ENCODE results near the gene CFAP221. TPM values are rescaled to one million over a fixed set of nuclear protein-coding genes. Genes with fewer than 3 reads are reported as not detected.

CFAP221 gene
- total and polyA plus RNA-seq, 2 experiments from 2014 or later, result 0.42 to 0.65 TPM

DNA sequence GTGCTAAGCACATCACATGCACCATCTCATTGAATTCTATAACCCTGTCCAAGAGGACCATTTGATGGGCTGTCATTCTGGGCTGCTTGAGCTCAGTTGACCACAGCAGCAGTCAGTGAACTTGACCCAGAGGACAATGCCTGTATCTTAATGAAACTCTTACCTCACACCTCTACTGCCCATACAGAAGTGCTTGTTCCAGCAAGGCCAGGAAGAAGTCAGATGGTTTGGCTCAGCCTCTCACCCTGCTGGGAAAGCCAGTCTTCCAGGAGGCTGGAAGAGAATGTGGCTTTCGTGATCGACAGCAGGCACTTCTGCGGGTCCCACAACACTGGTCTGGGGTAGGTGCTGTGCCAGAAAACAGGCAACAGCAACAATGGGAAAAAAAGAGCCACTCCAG lies 47.3 kb downstream of the CFAP221 start:
- no peak overlapping the region for H3K4me2 ChIP-seq
- H3K27ac ChIP-seq (ENCODE audit: low read depth), result no peak overlapping the region
- H3K9me2 ChIP-seq (ENCODE audit: insufficient read depth), result no peaks in the 10 kb centered on the region
- no peaks in the 10 kb centered on the region for H3K36me3 ChIP-seq (ENCODE audit: insufficient read depth)
- no peaks in the 10 kb centered on the region for H3K9me3 Mint-ChIP-seq
- H3K27ac Mint-ChIP-seq, result no peak overlapping the region
- no peaks in the 10 kb centered on the region for H3K79me2 ChIP-seq (replicated peaks; ENCODE audit: insufficient read depth)
- no peak overlapping the region for H2AFZ ChIP-seq
- no peak for TF ChIP-seq ZNF114 (CRISPR knock-in tag; IDR thresholded peaks at IDR 0.05)
- no peaks in the 10 kb centered on the region for H3K4me1 ChIP-seq (ENCODE audit: insufficient read depth)
- H3K4me3 Mint-ChIP-seq, result no peak overlapping the region
- no peak overlapping the region for H3K4me3 ChIP-seq
- no peaks in the 10 kb centered on the region for H3K27me3 ChIP-seq (ENCODE audit: insufficient read depth)
- no peak for ATAC-seq
- H4K20me1 ChIP-seq (replicated peaks; ENCODE audit: insufficient read depth), result no peaks in the 10 kb centered on the region
- no peak for DNase-seq (ENCODE audit: low spot score)
- H3F3A ChIP-seq (replicated peaks; ENCODE audit: low read depth), result no peaks in the 10 kb centered on the region
- H3K36me3 Mint-ChIP-seq (ENCODE audit: low read depth), result no peaks in the 10 kb centered on the region
- peaks cover 2% of the 10 kb centered on the region; the same call in 1 of the 3 replicates for H3K4me1 Mint-ChIP-seq
- peaks cover 2% of the 10 kb centered on the region for H3K27me3 Mint-ChIP-seq (ENCODE audit: insufficient read depth, low read depth, poor library complexity)

DNA sequence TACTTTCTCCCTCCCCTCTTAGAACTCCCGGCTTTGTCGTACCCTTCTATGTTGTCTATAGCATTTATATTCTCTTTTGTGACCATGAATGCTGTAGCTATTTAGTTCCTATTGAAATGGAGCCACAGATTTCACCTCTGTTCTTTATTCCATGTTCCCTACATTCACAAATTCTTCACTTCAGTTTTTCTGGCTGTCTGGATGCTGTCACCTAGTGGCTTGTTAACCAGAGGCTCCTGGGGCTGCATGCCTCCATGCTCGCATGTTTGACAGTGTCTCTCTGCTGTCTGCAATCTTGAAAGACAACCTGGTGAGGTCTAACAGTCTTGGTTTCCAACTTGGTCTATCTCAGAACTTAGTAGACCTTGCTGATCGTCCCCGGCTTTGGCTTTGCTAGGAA lies 48.2 kb downstream of the CFAP221 start:
- no peak overlapping the region for H3K4me2 ChIP-seq
- no peak overlapping the region for H3K4me3 ChIP-seq
- no peak for TF ChIP-seq STAT1 (IDR thresholded peaks at IDR 0.05; ENCODE audit: unreplicated experiment)
- TF ChIP-seq, protein P1, sequence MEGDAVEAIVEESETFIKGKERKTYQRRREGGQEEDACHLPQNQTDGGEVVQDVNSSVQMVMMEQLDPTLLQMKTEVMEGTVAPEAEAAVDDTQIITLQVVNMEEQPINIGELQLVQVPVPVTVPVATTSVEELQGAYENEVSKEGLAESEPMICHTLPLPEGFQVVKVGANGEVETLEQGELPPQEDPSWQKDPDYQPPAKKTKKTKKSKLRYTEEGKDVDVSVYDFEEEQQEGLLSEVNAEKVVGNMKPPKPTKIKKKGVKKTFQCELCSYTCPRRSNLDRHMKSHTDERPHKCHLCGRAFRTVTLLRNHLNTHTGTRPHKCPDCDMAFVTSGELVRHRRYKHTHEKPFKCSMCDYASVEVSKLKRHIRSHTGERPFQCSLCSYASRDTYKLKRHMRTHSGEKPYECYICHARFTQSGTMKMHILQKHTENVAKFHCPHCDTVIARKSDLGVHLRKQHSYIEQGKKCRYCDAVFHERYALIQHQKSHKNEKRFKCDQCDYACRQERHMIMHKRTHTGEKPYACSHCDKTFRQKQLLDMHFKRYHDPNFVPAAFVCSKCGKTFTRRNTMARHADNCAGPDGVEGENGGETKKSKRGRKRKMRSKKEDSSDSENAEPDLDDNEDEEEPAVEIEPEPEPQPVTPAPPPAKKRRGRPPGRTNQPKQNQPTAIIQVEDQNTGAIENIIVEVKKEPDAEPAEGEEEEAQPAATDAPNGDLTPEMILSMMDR (conservative IDR thresholded peaks at IDR 0.05; ENCODE audit: low read depth in 2 of 2), result peak in 1 of 2 experiments; percentile 32; a peak in 2 of 4 replicates
- no peak overlapping the region for H3K4me3 Mint-ChIP-seq
- H3K27me3 ChIP-seq (ENCODE audit: insufficient read depth), result no peaks in the 10 kb centered on the region
- no peak overlapping the region for H2AFZ ChIP-seq
- H3K4me1 ChIP-seq (ENCODE audit: insufficient read depth), result no peaks in the 10 kb centered on the region
- H3F3A ChIP-seq (replicated peaks; ENCODE audit: low read depth), result no peaks in the 10 kb centered on the region
- no peak overlapping the region for H3K27ac ChIP-seq (ENCODE audit: low read depth)
- ATAC-seq, result no peak
- H3K9me3 Mint-ChIP-seq, result no peaks in the 10 kb centered on the region
- H3K27me3 Mint-ChIP-seq (ENCODE audit: insufficient read depth, low read depth, poor library complexity), result peaks cover 2% of the 10 kb centered on the region
- DNase-seq (ENCODE audit: low spot score), result no peak
- no peaks in the 10 kb centered on the region for H3K9me2 ChIP-seq (ENCODE audit: insufficient read depth)
- H4K20me1 ChIP-seq (replicated peaks; ENCODE audit: insufficient read depth), result no peaks in the 10 kb centered on the region
- H3K27ac Mint-ChIP-seq, result no peak overlapping the region
- H3K36me3 Mint-ChIP-seq (ENCODE audit: low read depth), result no peaks in the 10 kb centered on the region
- H3K36me3 ChIP-seq (ENCODE audit: insufficient read depth), result no peaks in the 10 kb centered on the region
- peaks cover 2% of the 10 kb centered on the region; the same call in 1 of the 3 replicates for H3K4me1 Mint-ChIP-seq
- H3K79me2 ChIP-seq (replicated peaks; ENCODE audit: insufficient read depth), result no peaks in the 10 kb centered on the region

DNA sequence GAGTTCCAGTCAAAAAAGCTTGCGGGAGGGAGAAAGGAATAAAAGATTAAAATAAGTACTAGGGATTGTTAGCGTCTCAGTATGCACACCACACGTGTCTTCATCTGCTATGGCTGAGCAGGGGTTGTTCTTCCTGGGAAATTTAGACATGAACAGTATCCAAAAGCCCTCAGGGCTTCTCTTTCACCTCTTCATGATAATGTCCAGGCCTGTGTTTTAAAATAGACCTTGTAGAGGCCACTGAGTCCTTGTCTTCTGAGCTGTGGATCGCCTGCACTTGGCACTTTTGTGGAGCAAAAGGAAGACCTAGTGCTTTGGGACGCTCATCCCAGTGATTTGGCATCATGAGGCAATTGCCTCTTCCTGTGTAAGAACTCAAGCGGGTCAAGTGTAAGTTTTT lies 52.4 kb downstream of the CFAP221 start:
- Histone ChIP-seq H3K27ac (ENCODE audit: low read depth) (no peak overlapping the region), H3F3A (replicated peaks; ENCODE audit: low read depth) (no peaks in the 10 kb centered on the region), H3K9me2 (ENCODE audit: insufficient read depth) (no peaks in the 10 kb centered on the region), H2AFZ (no peak overlapping the region), H3K4me2 (no peak overlapping the region), H3K36me3 (ENCODE audit: insufficient read depth) (no peaks in the 10 kb centered on the region), H3K27me3 (ENCODE audit: insufficient read depth) (no peaks in the 10 kb centered on the region), H3K4me3 (no peak overlapping the region), H4K20me1 (replicated peaks; ENCODE audit: insufficient read depth) (no peaks in the 10 kb centered on the region; the same call in 1 of the 2 replicates), H3K4me1 (ENCODE audit: insufficient read depth) (peaks cover 8% of the 10 kb centered on the region), H3K79me2 (replicated peaks; ENCODE audit: insufficient read depth) (no peaks in the 10 kb centered on the region)
- Mint-ChIP-seq H3K27me3 (ENCODE audit: insufficient read depth, low read depth, poor library complexity) (peaks cover 2% of the 10 kb centered on the region), H3K9me3 (no peaks in the 10 kb centered on the region), H3K27ac (no peak overlapping the region), H3K4me3 (no peak overlapping the region), H3K36me3 (ENCODE audit: low read depth) (no peaks in the 10 kb centered on the region), H3K4me1 (peaks cover 9% of the 10 kb centered on the region)
- no peak for DNase-seq (ENCODE audit: low spot score)
- ATAC-seq, result no peak
- TF ChIP-seq, protein P2, sequence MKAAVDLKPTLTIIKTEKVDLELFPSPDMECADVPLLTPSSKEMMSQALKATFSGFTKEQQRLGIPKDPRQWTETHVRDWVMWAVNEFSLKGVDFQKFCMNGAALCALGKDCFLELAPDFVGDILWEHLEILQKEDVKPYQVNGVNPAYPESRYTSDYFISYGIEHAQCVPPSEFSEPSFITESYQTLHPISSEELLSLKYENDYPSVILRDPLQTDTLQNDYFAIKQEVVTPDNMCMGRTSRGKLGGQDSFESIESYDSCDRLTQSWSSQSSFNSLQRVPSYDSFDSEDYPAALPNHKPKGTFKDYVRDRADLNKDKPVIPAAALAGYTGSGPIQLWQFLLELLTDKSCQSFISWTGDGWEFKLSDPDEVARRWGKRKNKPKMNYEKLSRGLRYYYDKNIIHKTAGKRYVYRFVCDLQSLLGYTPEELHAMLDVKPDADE (IDR thresholded peaks at IDR 0.05), result no peak
- TF ChIP-seq CREB1 (CRISPR knock-in tag; IDR thresholded peaks at IDR 0.05; ENCODE audit: low read depth), result no peak
- TF ChIP-seq, protein P3, sequence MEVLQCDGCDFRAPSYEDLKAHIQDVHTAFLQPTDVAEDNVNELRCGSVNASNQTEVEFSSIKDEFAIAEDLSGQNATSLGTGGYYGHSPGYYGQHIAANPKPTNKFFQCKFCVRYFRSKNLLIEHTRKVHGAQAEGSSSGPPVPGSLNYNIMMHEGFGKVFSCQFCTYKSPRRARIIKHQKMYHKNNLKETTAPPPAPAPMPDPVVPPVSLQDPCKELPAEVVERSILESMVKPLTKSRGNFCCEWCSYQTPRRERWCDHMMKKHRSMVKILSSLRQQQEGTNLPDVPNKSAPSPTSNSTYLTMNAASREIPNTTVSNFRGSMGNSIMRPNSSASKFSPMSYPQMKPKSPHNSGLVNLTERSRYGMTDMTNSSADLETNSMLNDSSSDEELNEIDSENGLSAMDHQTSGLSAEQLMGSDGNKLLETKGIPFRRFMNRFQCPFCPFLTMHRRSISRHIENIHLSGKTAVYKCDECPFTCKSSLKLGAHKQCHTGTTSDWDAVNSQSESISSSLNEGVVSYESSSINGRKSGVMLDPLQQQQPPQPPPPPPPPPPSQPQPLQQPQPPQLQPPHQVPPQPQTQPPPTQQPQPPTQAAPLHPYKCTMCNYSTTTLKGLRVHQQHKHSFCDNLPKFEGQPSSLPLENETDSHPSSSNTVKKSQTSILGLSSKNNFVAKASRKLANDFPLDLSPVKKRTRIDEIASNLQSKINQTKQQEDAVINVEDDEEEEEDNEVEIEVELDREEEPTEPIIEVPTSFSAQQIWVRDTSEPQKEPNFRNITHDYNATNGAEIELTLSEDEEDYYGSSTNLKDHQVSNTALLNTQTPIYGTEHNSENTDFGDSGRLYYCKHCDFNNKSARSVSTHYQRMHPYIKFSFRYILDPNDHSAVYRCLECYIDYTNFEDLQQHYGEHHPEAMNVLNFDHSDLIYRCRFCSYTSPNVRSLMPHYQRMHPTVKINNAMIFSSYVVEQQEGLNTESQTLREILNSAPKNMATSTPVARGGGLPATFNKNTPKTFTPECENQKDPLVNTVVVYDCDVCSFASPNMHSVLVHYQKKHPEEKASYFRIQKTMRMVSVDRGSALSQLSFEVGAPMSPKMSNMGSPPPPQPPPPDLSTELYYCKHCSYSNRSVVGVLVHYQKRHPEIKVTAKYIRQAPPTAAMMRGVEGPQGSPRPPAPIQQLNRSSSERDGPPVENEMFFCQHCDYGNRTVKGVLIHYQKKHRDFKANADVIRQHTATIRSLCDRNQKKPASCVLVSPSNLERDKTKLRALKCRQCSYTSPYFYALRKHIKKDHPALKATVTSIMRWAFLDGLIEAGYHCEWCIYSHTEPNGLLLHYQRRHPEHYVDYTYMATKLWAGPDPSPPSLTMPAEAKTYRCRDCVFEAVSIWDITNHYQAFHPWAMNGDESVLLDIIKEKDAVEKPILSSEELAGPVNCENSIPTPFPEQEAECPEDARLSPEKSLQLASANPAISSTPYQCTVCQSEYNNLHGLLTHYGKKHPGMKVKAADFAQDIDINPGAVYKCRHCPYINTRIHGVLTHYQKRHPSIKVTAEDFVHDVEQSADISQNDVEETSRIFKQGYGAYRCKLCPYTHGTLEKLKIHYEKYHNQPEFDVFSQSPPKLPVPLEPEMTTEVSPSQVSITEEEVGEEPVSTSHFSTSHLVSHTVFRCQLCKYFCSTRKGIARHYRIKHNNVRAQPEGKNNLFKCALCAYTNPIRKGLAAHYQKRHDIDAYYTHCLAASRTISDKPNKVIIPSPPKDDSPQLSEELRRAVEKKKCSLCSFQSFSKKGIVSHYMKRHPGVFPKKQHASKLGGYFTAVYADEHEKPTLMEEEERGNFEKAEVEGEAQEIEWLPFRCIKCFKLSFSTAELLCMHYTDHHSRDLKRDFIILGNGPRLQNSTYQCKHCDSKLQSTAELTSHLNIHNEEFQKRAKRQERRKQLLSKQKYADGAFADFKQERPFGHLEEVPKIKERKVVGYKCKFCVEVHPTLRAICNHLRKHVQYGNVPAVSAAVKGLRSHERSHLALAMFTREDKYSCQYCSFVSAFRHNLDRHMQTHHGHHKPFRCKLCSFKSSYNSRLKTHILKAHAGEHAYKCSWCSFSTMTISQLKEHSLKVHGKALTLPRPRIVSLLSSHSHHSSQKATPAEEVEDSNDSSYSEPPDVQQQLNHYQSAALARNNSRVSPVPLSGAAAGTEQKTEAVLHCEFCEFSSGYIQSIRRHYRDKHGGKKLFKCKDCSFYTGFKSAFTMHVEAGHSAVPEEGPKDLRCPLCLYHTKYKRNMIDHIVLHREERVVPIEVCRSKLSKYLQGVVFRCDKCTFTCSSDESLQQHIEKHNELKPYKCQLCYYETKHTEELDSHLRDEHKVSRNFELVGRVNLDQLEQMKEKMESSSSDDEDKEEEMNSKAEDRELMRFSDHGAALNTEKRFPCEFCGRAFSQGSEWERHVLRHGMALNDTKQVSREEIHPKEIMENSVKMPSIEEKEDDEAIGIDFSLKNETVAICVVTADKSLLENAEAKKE (CRISPR knock-in tag; IDR thresholded peaks at IDR 0.05), result no peak
- TF ChIP-seq EZH2 (IDR thresholded peaks at IDR 0.05; ENCODE audit: low read depth, unreplicated experiment), result no peak
- TF ChIP-seq POLR2AphosphoS5 (IDR thresholded peaks at IDR 0.05; ENCODE audit: low read depth), result no peak
- TF ChIP-seq JUNB (IDR thresholded peaks at IDR 0.05; ENCODE audit: unreplicated experiment), result no peak
- no peak for TF ChIP-seq ZNF114 (CRISPR knock-in tag; IDR thresholded peaks at IDR 0.05)

All from GM23338 (cell line).